B cell (primary cell): Measurements from ENCODE around the gene LMTK3. TPM values are rescaled to one million over a fixed set of nuclear protein-coding genes. Genes with fewer than 3 reads are reported as not detected.

Source experiments
- ATAC-seq: fragments of 200-7000 bp; cut with Tn5 transposase; one replicate; pipeline ENCODE4 v1.10.0; 2021; ENCODE audit warnings: low read depth, mild to moderate bottlenecking, moderate number of reproducible peaks, moderate library complexity
- CTCF ChIA-PET: fragments of 350-600 bp; sonication (Branson Sonifier 250); formaldehyde crosslinking; loops from one replicate; lab custom pipeline; 2021; ENCODE audit warnings: antibody characterized with exemption, inconsistent platforms; lab: Charles Lee
- POLR2A ChIA-PET: fragments of 350-600 bp; sonication (Branson Sonifier 250); formaldehyde crosslinking; loops from one replicate; lab custom pipeline; 2021; ENCODE audit warnings: antibody characterized with exemption; lab: Charles Lee
- DNase-seq: peaks from one replicate; pipeline ENCODE4 v3.0.0; 2013
- H2AFZ ChIP-seq: 2 replicates; pipeline ENCODE4 v1.6.1; 2012; ENCODE audit warnings: mild to moderate bottlenecking, low read depth, low read length; ENCODE audit not compliant: insufficient read depth, poor library complexity, severe bottlenecking
- H3K27ac ChIP-seq, 2 donors: 1 replicate in 1 of 2; 2 replicates in 1 of 2; pipeline ENCODE4 v1.5.1; 2012 to 2013; ENCODE audit warnings: low read length in 2 of 2, mild to moderate bottlenecking in 2 of 2, moderate library complexity in 1 of 2
- H3K27me3 ChIP-seq, 4 experiments: fragments of 200-600 bp in 1 of 4; sonication (generic) in 1 of 4; replicated peaks in 1 of 4; 1 replicate in 2 of 4; 2 replicates in 2 of 4; pipeline versions ENCODE4 v1.6.1 to v1.7.0; 2013 to 2016; ENCODE audit warnings: low read length in 3 of 4, mild to moderate bottlenecking in 2 of 4, mixed read lengths in 1 of 4, moderate library complexity in 1 of 4; ENCODE audit not compliant: insufficient read depth in 4 of 4, control insufficient read depth in 3 of 4; ENCODE audit errors: control extremely low read depth in 1 of 4
- H3K36me3 ChIP-seq, 2 experiments: replicated peaks in 1 of 2; 1 replicate in 1 of 2; 2 replicates in 1 of 2; pipeline versions ENCODE4 v1.6.1 to v1.7.1; 2013; ENCODE audit warnings: low read length in 1 of 2; ENCODE audit not compliant: insufficient read depth in 2 of 2, control insufficient read depth in 1 of 2; ENCODE audit errors: control extremely low read depth in 1 of 2, extremely low read depth in 1 of 2
- H3K4me1 ChIP-seq, 2 donors: fragments of 200-600 bp in 1 of 2; sonication (generic) in 1 of 2; 1 replicate in 1 of 2; 2 replicates in 1 of 2; pipeline versions ENCODE4 v1.5.1 to v1.6.1; 2013 to 2017; ENCODE audit warnings: low read length in 2 of 2; ENCODE audit not compliant: control insufficient read depth in 2 of 2, insufficient read depth in 2 of 2
- H3K4me2 ChIP-seq: replicated peaks from 2 replicates; pipeline ENCODE3; 2012; ENCODE audit warnings: mild to moderate bottlenecking, low read depth, low read length; ENCODE audit not compliant: poor library complexity, severe bottlenecking
- H3K4me3 ChIP-seq, 5 experiments: fragments of 200-600 bp in 1 of 5; sonication (generic) in 1 of 5; 1 replicate in 3 of 5; 2 replicates in 2 of 5; pipeline versions ENCODE4 v1.5.1 to v1.7.0; 2011 to 2016; ENCODE audit warnings: low read length in 4 of 5, mild to moderate bottlenecking in 4 of 5, low read depth in 2 of 5, control low read depth in 1 of 5, moderate library complexity in 1 of 5; ENCODE audit not compliant: insufficient read depth in 1 of 5; ENCODE audit errors: control extremely low read depth in 1 of 5, extremely low read depth in 1 of 5
- H3K79me2 ChIP-seq: fragments of 200-600 bp; sonication (generic); one replicate; pipeline ENCODE4 v1.6.0; 2016; ENCODE audit warnings: low read length; ENCODE audit not compliant: control insufficient read depth, insufficient read depth
- H3K9ac ChIP-seq: fragments of 200-600 bp; sonication (generic); 2 replicates; pipeline ENCODE4 v1.6.1; 2017; ENCODE audit warnings: mild to moderate bottlenecking, low read length, moderate library complexity
- H3K9me3 ChIP-seq, 3 donors: one replicate each; pipeline versions ENCODE4 v1.6.1 to v1.7.1; 2013; ENCODE audit warnings: low read length in 2 of 3; ENCODE audit not compliant: control insufficient read depth in 2 of 3, insufficient read depth in 1 of 3; ENCODE audit errors: control extremely low read depth in 1 of 3
- H4K20me1 ChIP-seq: 2 replicates; pipeline ENCODE4 v1.6.0; 2012; ENCODE audit warnings: mild to moderate bottlenecking, low read length; ENCODE audit not compliant: insufficient read depth, control insufficient read depth, poor library complexity, severe bottlenecking
- H3K27ac Mint-ChIP-seq: one replicate; pipeline ENCODE4 v1.8.0; 2021; ENCODE audit warnings: mixed read lengths
- H3K27me3 Mint-ChIP-seq: one replicate; pipeline ENCODE4 v1.8.0; 2021; ENCODE audit warnings: mixed read lengths
- H3K4me1 Mint-ChIP-seq: one replicate; pipeline ENCODE4 v1.8.0; 2021; ENCODE audit warnings: mixed read lengths
- H3K4me3 Mint-ChIP-seq: one replicate; pipeline ENCODE4 v1.8.0; 2021; ENCODE audit warnings: mixed read lengths
- H3K9me3 Mint-ChIP-seq: one replicate; pipeline ENCODE4 v1.8.0; 2022; ENCODE audit warnings: mixed read lengths; ENCODE audit not compliant: insufficient read depth
- CTCF ChIP-seq: fragments of 200-600 bp; IDR thresholded peaks from one replicate; pipeline ENCODE4 v1.8.0; 2022; ENCODE audit warnings: antibody characterized with exemption, mild to moderate bottlenecking
- EZH2 ChIP-seq: IDR thresholded peaks from 2 replicates; pipeline ENCODE4 v1.6.1; 2012; ENCODE audit warnings: borderline replicate concordance, low read depth, mild to moderate bottlenecking, moderate library complexity, low read length; ENCODE audit not compliant: insufficient read depth, poor library complexity, severe bottlenecking
- WGBS: methylation state at CpG from one replicate; pipeline ENCODE4 v1.1.5; 2013; ENCODE audit warnings: missing lambda C conversion rate; ENCODE audit not compliant: insufficient coverage; 5-methylcytosine and 5-hydroxymethylcytosine counted together
- intact Hi-C: fragments of 100-400 bp; cut with micrococcal nuclease; formaldehyde crosslinking; loops from one replicate; pipeline ENCODE4 v1.10.0; 2022
- polyA plus RNA-seq: library from polyadenylated mRNA; depleted of rRNA; stranded (reverse); fragments of >200 nt; gene quantifications from 2 replicates; pipeline ENCODE4 v1.2.3, GENCODE V29; 2012
- total RNA-seq, 2 donors: library from RNA; stranded (reverse); fragments of 120-200 nt in 1 of 2; gene quantifications; 1 replicate in 1 of 2; 2 replicates in 1 of 2; pipeline versions ENCODE4 v1.2.3 to v1.2.4, GENCODE V29; 2013 to 2022

The LMTK3 gene
- total and polyA plus RNA-seq, 2 donors (not counting 1 experiment from before 2014, with no cell fraction given) = 0.19 to 1.6 TPM

GRCh38 chr19:48552406-48553322 lies 41.0 kb upstream of the LMTK3 start:
- Mint-ChIP-seq H3K27me3 (peaks cover 22% of the 10 kb centered on the region), H3K4me3 (no peak overlapping the region), H3K4me1 (no peaks in the 10 kb centered on the region), H3K9me3 (no peaks in the 10 kb centered on the region), H3K27ac (no peak overlapping the region)
- Histone ChIP-seq H3K36me3 (no peaks in the 10 kb centered on the region), H3K4me3 (no peak overlapping the region), H3K27ac (no peak overlapping the region), H2AFZ (no peak overlapping the region), H4K20me1 (no peaks in the 10 kb centered on the region), H3K9me3 (no peaks in the 10 kb centered on the region), H3K4me1 (no peaks in the 10 kb centered on the region), H3K9ac (no peak overlapping the region), H3K27me3 (peaks cover 0 to 7% (median 1%) of the 10 kb centered on the region in 4 experiments), H3K79me2 (no peaks in the 10 kb centered on the region), H3K4me2 (no peak overlapping the region)
- intact Hi-C loops = no loop called here
- DNase-seq (no peak), ATAC-seq (no peak)
- TF ChIP-seq EZH2 (no peak), CTCF (no peak)
- POLR2A ChIA-PET = no interaction called here
- CTCF ChIA-PET = no interaction called here
- WGBS = 87% methylated on average over 17 of the region's 19 CpGs
